Endometrial microvascular endothelial cells (primary cell): ENCODE results near the gene SMCO4. TPM values are rescaled to one million over a fixed set of nuclear protein-coding genes. Genes with fewer than 3 reads are reported as not detected.

Experiments
- total RNA-seq: library from RNA; depleted of rRNA; stranded (reverse); fragments of >200 nt; gene quantifications from one replicate; pipeline ENCODE4 v1.2.3, GENCODE V29; 2015; ENCODE audit errors: inconsistent ontology term

The SMCO4 gene
- total RNA-seq, 1 donor from 2014 or later, result 10.1 TPM

Other genes starting within 250 kb of the SMCO4 start
- not detected for gene DEUP1, start 212.6 kb downstream of the SMCO4 start, total RNA-seq
- 14.9 TPM for gene CEP295, start 118.3 kb upstream of the SMCO4 start, total RNA-seq
- 144 TPM for gene TAF1D, start 198.1 kb upstream of the SMCO4 start, total RNA-seq
- gene C11orf54, start 198.3 kb upstream of the SMCO4 start, total RNA-seq, result 10.0 TPM
- gene MED17, start 240.9 kb upstream of the SMCO4 start, total RNA-seq, result 30.4 TPM